Upper lobe of left lung (tissue), 4 donors: ENCODE measurements around the gene SPEM3.

Experiments used
- EP300 ChIP-seq, 4 donors: sonication (generic); formaldehyde crosslinking; IDR thresholded peaks; one replicate each; pipeline ENCODE4 v1.5.1; 2017; ENCODE audit warnings: antibody characterized with exemption in 4 of 4, control low read depth in 2 of 4
- POLR2A ChIP-seq, 4 donors: fragments of 450-650 bp; IDR thresholded peaks; one replicate each; pipeline ENCODE4 v1.5.1; 2016 to 2017; ENCODE audit warnings: antibody characterized with exemption in 4 of 4, mild to moderate bottlenecking in 2 of 4
- POLR2AphosphoS5 ChIP-seq, 2 donors: sonication (generic); formaldehyde crosslinking; IDR thresholded peaks; one replicate each; pipeline ENCODE4 v1.5.1; 2017; ENCODE audit warnings: antibody characterized with exemption in 2 of 2
- TF ChIP-seq, protein P1 (sequence below), 6 experiments: fragments of 450-650 bp in 4 of 6; fragments of 200-600 bp in 2 of 6; sonication (generic) in 2 of 6; IDR thresholded peaks; one replicate each; pipeline ENCODE4 v1.5.1; 2016 to 2019; ENCODE audit warnings: antibody characterized with exemption in 6 of 6

DNA sequence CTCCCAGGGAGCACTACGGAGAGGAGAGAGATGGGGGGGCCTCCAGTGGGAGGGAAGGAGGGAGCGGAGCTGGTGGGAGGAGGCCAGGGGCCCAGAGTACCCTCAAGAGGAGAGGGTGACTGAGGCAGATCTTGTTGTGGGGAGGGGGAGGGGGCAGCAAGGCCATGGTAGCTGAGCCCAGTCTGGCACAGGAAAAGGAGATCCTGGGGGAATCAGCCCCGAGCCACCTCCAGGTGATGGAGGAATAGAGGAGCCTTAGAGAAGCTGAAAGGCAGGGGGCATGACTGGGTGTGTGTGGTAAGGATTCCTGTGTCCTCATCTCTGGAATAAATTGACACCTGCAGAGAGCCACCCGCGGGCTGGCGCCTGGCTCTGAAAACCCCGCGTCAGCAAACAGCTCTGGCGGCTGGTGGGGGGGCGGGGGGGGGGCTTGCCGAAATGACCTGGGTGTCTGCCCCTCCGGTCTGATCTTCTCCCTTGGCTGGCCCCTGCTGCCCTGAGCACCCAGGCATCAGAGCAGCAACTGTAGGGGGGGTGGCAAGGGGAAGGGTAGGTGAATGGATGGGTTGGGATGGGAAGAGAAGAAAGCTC is 22.3 kb upstream of the SPEM3 start:
- no peak for TF ChIP-seq POLR2A (IDR thresholded peaks at IDR 0.05)
- TF ChIP-seq, protein P1, sequence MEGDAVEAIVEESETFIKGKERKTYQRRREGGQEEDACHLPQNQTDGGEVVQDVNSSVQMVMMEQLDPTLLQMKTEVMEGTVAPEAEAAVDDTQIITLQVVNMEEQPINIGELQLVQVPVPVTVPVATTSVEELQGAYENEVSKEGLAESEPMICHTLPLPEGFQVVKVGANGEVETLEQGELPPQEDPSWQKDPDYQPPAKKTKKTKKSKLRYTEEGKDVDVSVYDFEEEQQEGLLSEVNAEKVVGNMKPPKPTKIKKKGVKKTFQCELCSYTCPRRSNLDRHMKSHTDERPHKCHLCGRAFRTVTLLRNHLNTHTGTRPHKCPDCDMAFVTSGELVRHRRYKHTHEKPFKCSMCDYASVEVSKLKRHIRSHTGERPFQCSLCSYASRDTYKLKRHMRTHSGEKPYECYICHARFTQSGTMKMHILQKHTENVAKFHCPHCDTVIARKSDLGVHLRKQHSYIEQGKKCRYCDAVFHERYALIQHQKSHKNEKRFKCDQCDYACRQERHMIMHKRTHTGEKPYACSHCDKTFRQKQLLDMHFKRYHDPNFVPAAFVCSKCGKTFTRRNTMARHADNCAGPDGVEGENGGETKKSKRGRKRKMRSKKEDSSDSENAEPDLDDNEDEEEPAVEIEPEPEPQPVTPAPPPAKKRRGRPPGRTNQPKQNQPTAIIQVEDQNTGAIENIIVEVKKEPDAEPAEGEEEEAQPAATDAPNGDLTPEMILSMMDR (IDR thresholded peaks at IDR 0.05): no peak
- TF ChIP-seq EP300 (IDR thresholded peaks at IDR 0.05): no peak
- no peak for TF ChIP-seq POLR2AphosphoS5 (IDR thresholded peaks at IDR 0.05)
